Endothelial cell of hepatic sinusoid (primary cell): Measurements from ENCODE around the gene ZNF778.
"Not testable (repeated sequence)": the region's sequence is repeated elsewhere in the genome, so short reads cannot be mapped to it uniquely, and the experiment has no call there.

Experiments used
- in situ Hi-C: cut with HindIII; loops from 2 replicates; pipeline ENCODE4 v1.10.0; 2017; ENCODE audit warnings: low sequenced_read_pairs

Gene ZNF778

DNA sequence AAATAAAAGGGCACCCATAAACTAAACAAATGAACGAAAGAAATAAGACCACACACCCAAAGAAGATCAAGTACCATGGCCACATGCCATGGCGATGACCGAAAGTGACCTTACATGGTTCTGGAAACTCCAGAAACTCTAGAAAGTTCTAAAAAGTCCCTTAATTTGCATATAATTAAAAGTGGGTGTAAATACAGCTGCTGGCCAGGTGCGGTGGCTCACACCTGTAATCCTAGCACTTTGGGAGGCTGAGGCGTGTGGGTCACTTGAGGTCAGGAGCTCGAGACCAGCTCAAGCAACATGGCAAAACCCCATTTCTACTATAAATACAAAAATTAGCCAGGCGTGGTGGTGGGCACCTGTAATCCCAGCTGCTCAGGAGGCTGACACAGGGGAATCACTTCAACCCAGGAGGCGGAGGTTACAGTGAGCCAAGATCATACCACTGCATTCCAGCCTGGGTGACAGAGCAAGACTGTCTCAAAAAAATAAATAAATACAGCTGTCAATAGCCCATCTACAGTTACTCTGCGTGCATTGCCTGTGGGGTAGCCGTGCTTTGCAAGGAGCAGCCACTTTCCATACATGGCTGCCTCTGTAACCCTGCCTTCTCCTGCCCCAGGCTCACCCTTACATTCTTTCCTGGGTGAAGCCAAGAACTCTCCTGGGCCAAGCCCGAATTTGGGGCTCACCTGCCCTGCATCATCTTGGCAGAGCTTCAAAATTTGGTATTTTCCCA is 7.2 kb upstream of the ZNF778 start:
- in situ Hi-C loops, result loop anchor here (10.0 kb wide), 1 partner anchor 426 kb away; the partner anchor contains the start of gene PIEZO1

DNA sequence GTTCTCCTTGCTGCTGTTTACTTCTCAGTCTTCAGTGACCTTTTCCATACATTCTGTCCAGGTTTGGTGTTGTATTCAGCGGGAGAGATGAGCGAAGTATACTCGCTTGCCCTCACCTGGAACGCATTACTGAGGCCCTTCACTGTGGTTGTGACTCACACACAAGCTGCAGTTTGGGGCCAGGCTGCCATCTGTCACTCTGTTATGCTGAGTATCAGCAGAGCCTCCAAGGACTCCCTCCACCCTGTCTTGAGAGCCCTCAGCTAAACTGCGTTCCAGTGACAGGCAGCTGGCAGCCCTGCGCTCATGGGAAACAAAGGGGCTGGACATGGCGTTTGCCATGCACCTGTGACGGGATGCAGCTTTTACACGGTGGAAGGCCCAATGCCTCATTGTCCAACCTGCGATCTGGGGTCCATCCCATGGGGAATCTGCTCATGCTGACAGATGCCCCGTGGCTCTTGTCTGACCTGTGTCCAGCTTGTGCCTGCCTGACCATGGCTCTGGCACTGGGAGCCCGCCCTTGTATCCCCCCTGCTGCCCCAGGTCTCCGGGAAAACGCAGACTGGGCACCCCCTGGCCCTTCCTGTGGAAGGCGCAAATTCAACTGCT is 6.5 kb upstream of the ZNF778 start:
- in situ Hi-C loops, result loop anchor here (10.0 kb wide), 1 partner anchor 426 kb away; the partner anchor contains the start of gene PIEZO1

DNA sequence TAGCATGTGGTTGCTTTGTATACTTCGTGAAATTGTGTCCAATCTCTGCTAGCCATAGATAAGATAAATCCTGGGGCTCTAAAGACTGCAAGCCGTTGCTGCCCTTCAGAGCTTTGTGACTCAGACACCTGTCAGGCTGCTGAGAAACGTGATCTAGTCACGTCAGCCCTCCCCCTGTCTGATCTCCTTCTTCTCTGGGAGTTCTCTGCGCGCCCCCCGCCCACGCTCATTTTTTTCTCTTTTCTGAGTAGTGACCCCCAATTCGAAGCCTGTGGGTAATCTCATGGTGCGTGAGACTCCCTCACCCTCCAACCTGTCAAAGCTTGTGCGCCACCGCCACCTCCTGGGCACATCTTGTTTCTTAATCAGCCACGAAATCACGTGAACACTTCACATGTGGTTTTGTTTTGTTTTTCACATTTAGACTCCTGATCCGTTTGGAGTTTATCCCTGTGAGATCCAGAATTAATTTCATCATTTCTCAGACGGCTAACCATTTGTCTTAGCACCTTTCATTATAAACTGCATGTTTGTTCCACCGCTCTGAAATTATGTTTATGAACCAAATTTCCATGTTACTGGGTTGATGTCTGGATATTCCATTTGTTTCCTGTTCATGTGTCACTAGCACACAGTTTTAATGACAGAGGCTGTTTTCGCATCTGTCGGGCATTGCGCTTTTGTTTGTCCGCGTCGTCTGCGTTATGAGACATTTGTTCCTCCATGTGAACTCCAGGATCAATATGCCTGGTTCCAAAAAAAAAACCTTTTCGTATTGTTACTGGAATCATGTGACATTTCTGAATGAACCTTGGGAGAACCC is 977 bp upstream of the ZNF778 start:
- in situ Hi-C loops, result loop anchor here (5.0 to 10.0 kb wide), 4 partner anchors 59 to 432 kb away; partner anchors contain the start of genes PIEZO1 and SPG7

DNA sequence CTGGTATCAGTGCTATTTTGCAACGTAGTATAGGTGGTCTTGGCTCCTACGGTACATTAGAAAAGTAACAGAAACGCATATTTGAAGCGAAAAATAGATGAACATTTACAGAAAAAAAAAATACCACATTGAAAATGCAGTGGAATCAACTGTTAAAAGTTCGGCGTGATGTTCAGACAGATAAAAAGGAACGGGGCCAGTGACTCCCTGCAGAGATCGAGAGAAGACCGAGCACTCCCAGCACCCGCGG is 440 bp upstream of the ZNF778 start:
- in situ Hi-C loops, result loop anchor here (5.0 to 10.0 kb wide), 4 partner anchors 60 to 432 kb away; partner anchors contain the start of genes PIEZO1 and SPG7

DNA sequence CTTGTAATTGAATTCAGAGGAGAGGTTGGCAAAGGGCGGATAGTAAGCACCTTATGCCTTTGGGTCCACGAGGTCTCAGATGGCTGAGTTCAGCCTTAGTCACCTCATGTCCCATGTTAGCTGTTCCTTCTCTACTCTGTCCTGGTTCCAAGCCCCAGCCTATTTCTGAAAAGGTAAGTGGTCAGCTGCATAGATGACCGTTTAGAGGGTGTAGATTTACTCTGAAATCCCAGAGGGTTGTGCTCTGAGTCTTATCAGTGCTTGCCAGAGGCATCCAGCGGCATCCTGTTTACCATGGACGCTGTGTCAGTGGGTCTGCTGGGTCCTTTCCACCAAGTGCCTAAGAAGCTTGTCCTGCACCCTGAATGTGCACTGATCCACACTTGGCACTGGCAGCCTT is 1.9 kb downstream of the ZNF778 start:
- in situ Hi-C loops, result loop anchor here (5.0 to 10.0 kb wide), 4 partner anchors 62 to 435 kb away; partner anchors contain the start of genes PIEZO1 and SPG7

DNA sequence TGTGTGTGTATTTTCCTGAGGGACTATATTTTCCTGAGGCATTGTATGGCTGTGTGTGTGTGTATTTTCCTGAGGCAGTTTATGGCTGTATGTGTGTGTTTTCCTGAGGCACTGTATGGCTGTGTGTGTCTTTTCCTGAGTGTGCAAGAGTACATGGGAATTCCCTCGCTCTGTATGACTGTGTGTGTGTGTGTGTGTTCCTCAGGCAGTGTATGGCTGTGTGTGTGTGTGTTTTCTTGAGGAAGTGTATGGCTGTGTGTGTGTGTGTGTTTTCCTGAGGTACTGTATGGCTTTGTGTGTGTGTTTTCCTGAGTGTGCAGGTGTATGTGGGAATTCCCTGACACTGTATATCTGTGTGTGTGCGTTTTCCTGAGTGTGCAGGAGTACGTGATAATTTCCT is 4.1 kb downstream of the ZNF778 start:
- in situ Hi-C loops, result no loop called here

DNA sequence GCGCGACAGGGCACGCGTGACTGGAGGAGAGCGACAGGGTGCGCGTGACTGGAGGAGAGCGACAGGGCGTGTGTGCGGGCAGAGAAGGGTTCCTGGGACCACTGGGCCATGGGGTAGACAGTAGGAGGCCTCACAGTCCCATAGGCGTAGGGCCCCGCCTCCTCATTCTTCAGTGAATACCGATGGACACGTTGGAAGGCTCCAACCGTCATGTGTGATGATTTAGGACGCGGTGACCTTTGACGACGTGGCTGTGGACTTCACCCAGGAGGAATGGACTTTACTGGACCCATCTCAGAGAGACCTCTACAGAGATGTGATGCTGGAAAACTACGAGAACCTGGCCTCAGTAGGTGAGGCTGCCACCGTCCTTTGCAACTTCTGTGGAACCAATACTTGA is 5.4 kb downstream of the ZNF778 start:
- in situ Hi-C loops, result no loop called here

DNA sequence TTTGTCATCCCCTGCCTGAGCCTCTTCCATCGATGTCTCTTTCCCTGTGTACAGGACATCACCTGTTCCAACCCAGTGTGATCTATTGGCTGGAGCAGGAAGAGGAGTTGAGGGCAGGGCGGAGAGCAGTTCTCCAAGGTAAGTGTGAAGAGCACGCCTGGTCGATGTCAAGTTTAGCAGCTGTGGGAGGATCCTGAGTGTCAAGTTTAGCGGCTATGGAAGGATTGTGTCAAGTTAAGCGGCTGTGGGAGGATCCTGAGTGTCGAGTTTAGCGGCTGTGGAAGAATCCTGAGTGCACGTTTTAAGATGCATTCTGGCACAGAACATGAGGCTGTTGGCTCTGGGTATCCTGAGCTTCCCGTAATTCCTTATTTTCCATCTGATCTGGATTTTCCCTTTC is 7.2 kb downstream of the ZNF778 start:
- in situ Hi-C loops, result no loop called here

DNA sequence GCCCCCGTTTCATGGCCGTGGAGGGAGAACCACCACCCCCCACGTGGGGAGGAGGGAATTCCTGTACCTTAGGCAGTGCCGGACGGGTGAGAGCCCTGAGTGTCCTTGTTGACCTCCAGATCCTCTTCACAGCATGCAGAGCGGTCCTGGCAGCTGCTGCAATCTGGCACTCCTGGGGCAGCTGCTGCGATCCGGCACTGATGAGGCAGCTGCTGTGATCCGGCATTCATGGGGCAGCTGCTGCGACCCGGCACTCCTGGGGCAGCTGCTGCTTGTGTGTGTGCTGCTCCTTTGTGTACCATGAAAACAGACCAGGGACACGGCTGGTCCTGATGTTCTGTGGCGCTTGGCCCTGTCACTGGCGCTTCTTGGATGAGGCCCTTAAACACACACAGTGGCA is 12.8 kb downstream of the ZNF778 start:
- in situ Hi-C loops, result no loop called here

DNA sequence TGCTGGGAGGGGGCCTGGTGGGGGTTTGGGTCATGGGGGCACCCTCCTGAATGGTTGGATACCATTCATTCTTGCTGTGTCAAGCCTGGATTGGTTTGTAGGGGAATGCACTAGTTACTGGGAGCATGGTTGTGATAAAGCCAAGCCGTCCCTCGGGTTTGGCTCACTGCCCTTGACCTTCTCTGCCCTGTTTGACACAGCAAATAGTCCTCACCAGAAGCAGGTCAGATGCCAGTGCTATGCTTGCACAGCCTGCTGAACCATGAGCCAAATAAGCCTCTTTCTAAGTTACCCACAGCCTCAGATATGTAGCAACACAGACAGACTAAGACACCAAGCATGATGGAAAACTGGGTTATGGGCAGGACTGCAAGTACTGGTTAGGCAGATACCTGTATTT is 14.6 kb downstream of the ZNF778 start:
- in situ Hi-C loops, result no loop called here

DNA sequence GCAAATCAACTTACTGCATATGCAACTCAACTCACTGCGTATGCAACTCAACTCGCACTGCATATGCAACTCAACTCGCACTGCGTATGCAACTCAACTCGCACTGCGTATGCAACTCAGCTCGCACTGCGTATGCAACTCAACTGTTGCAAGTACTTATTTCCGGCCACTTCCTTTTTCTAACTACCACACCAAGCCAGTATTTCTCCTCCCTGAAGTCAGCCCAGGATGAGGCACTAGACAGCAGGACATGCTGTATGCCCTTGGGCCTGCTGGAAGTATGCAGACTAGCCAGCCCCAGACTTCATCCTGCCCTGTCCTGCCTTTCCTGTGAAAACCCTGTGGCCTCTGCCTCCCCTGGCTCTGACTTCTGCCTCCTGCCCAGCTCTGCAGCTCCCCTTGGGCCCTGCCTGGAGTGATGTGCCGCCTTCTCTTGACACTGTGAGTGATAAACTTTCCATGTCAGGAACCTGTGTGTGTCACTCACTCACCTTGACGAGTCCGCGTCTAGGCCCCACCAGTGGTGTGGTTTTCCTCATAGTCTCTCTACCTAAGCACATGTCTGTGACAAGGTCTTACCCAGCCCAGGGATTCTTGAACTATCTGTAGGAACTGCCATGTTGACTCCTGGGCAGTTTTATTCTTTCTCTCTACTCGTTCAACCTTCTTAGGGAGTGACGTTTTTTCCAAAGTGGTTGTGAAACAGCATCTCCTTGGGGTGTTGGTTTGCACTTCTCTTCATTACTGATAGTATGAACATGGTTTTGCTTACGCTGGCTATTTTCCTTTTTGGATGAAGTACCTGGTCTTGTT is 16.4 kb downstream of the ZNF778 start:
- in situ Hi-C loops, result no loop called here

DNA sequence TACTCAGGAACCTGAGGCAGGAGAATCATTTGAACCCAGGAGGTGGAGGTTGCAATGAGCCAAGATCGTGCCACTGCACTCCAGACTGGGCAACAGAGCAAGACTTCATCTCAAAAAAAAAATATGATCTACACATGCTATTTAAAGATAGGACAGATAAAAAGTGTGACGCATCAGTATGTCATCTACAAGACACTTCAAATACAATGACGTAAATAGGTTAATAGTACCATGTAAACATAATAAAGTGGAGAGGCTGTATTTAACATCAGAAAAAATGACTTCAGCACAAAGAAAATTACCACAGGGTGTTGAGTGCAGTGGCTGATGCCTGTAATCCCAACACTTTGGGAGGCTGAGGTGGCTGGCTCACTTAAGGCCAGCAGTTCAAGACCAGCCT is 20.2 kb downstream of the ZNF778 start:
- in situ Hi-C loops, result loop anchor here (5.0 kb wide), 1 partner anchor 35 kb away; the partner anchor contains the start of gene SLC22A31

DNA sequence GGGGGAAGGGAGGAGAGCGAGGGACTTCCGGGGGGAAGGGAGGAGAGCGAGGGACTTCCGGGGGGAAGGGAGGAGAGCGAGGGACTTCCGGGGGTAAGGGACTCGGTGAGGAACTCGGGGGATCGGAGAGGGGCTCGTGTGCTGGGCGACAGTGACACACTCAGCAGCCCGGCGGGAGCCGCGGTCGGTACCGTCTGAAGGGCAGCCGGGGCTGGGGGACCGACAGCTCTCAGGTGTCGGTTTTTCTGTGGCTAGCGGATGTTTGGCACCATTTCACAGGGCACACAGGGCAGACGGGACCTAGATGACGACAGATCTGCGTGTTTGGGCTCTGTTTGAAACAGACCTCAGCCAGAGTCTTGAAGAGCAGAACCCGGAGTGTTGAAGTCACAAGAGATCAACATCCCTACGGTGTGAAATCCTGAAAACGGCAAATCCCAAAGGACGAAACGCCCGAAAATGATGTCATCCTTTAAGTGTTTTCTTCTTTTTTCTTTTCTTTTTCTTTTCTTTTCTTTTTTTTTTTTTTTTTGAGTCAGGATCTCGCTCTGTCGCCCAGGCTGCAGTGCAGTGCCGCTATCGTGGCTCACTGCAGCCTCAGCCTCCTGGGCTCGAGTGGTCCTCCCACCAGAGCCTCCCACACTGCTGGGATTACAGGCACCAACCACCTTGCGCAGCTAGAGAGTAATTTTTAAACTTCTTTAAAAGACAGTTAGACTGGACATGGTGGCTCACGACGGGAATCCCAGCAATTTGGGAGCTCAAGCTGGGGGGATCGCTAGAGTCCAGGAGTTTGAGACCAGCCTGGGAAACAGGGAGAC is 23.9 kb downstream of the ZNF778 start:
- in situ Hi-C loops, result no loop called here

DNA sequence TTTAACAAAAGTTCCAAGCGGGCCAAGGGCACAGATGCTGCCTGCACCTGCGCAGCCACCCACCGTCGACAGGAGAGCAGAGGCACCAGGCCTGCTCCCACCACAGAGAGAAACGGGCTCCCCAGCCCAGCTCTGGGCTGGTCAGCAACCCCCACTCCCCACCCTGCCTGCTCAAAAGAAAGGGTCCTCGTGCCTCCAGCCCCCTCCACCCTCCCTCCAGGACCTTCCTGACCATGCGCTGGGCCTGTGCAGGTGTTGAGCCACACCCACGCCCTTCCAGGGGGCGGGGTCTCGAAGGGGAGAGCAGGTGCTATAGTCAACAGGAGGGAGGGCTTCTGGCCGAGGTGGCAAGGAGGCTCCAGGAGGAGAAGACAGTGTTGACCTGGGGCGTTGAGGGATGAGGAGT is 25.3 kb downstream of the ZNF778 start:
- in situ Hi-C loops, result no loop called here

DNA sequence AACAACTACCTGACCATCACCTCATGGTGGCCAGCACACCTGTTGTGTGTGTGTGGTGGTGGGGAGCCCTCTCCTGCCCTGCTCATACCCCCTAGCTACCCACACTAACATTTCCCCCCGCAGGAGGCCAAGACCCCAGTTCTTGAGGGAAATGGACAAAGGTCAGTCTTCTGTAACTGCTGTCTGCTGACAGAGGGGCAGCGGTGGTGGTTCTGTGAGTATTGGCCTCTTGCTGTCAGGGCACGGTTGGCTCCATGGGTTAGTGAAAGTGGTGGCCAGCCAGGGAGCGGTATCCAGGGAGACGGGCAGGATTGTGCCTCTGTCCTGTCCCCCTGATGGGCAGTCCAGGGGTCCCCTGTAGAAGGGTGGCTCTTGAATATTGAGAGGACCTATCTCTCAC is 26.2 kb downstream of the ZNF778 start:
- in situ Hi-C loops, result no loop called here

DNA sequence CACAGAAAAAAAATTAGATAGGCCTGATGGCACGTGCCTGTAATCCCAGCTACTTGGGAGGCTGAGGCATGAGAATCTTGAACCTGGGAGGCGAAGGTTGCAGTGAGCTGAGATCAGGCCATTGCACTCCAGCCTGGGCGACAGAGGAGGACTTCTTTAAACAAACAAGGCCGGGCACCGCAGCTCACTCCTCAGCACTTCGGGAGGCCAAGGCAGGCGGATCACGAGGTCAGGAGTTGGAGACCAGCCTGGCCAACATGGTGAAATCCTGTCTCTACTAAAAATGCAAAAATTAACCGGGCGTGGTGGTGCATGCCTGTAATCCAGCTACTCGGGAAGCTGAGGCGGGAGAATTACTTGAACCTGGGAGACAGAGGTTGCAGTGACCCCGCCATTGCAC is 26.8 kb downstream of the ZNF778 start:
- in situ Hi-C loops, result not testable (repeated sequence)

DNA sequence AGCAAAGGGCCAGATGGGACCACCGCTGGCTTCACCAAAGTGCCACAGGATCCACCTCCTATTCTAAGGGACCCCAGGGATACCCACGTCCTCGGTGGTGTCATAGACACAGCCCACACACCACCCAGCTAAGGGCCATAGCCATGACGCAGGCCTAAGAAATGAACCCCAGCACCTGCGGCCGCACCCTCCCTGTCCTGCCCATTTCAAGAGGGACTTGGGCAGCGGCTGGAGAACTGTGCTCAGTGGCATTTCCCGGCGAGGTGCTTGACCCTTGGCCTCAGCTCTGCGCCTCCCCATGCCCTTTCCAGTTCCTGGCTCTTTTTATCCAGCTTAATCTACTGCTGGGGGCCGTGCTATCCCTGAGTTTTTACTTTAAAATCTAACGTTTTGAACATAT is 27.3 kb downstream of the ZNF778 start:
- in situ Hi-C loops, result no loop called here

DNA sequence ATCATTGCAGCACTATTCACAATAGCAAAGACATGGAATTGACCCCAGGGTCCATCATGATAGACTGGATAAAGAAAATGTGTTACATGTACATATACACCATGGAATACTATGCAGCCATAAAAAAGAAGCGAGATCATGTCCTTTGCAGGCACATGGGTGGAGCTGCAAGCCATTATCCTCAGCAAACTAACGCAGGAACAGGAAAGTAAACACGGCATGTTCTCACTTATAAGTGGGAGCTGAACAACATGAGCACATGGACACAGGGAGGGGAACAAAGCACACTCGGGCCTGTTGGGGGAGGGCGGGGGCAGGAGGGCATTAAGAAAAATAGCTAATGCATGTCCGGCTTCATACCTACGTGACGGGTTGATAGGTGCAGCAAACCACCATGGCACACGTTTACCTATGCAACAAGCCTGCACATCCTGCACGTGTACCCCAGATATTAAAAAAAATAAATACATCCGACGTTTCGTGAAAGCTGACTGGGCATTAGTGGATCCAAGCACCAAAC is 28.9 kb downstream of the ZNF778 start:
- in situ Hi-C loops, result no loop called here

DNA sequence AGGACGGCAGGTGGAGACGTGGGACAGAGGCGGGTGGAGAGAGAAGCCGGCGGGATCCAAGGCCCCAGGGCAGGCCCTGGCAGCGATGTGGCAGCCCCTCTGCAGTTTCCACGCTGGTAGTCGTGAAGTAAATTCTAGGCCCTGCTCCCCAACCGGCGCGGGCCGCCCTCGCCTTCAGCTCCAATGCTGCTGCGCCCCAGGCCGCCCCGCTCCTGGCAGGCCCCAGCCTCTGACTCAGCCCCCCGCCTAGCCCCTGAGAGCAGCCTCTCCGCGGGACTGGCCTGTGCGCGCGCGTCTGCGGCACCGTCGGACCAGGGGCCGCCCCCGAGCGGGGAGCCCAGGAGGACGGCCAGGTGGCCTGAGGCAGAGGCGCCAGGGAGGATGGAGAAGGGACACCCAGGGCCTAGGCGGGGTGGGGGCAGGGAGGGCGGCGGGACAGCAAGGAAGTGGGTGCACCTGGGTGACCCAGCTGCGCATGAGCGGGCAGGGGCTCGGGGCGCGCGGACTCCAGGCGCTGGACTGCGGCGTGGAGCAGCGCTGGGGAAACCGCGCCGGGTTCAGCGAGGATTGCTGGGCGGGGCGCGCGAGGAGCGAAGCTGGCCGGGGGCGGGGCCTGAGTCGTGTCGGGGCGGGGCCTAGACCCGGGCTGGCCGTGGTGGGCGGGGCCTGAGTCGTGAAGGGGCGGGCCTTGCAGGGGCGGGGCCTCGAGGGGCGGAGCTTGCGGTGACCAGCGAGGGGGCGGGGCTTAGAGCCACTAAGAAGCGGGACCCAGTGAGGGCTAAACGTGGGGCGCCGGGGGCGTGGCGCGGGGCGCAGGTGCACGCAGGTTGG is 29.6 kb downstream of the ZNF778 start:
- in situ Hi-C loops, result no loop called here
